Coronary artery (tissue), 2 donors: ENCODE results near the gene BNIP5.

Source experiments
- DNase-seq: peaks from one replicate; pipeline ENCODE4 v3.0.0-alpha.2; 2017; ENCODE audit warnings: low spot score
- H3K27ac ChIP-seq, 2 donors: fragments of 200-600 bp; sonication (generic); one replicate each; pipeline ENCODE4 v1.5.1; 2016 to 2019
- H3K4me3 ChIP-seq: fragments of 200-600 bp; sonication (generic); 2 replicates; pipeline ENCODE4 v1.5.1; 2016; ENCODE audit warnings: mild to moderate bottlenecking, moderate library complexity
- TF ChIP-seq, protein P1 (sequence below): fragments of 200-600 bp; sonication (generic); IDR thresholded peaks from one replicate; pipeline ENCODE4 v1.5.1; 2019; ENCODE audit warnings: antibody characterized with exemption

Gene BNIP5

DNA sequence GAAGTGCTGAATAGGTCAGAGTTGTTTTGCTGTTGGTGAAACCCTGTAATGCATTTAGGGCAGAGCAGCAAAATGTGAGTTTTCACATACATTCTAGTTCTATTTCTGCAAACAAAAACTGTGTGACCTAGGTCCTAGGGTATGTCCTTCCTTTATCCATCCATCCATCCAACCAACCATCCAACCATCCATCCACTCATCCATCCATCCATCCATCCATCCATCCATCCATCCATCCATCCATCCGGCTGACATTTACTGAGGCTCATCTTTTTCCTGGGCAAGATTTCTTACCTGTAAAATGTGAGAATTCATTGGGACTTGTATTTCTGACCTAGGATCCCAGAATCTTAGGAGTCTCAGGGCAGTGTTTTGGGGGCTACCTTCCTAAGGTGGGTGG lies 52.3 kb downstream of the BNIP5 start:
- H3K4me3 ChIP-seq: no peak overlapping the region
- H3K27ac ChIP-seq: no peak overlapping the region
- DNase-seq: no peak
- TF ChIP-seq, protein P1, sequence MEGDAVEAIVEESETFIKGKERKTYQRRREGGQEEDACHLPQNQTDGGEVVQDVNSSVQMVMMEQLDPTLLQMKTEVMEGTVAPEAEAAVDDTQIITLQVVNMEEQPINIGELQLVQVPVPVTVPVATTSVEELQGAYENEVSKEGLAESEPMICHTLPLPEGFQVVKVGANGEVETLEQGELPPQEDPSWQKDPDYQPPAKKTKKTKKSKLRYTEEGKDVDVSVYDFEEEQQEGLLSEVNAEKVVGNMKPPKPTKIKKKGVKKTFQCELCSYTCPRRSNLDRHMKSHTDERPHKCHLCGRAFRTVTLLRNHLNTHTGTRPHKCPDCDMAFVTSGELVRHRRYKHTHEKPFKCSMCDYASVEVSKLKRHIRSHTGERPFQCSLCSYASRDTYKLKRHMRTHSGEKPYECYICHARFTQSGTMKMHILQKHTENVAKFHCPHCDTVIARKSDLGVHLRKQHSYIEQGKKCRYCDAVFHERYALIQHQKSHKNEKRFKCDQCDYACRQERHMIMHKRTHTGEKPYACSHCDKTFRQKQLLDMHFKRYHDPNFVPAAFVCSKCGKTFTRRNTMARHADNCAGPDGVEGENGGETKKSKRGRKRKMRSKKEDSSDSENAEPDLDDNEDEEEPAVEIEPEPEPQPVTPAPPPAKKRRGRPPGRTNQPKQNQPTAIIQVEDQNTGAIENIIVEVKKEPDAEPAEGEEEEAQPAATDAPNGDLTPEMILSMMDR: no peak

DNA sequence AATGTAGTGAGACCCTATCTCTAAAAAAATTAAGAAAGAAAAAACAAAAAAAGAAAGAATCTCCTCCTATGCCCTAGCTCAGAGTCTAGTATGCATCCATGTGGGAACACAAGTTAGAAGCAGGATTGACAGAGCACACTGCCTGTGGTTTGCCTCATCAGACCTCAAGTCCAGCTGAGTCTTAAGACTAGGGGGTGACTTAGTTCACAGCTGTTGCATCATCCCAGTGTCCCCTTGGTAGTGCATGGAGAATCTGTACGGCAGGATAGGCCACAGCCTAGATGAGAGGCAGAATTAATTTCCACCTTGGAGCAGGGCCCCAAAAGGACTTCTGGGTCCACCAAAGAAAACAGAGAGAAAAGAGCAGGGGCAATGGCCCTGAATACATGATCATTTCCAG lies 53.1 kb downstream of the BNIP5 start:
- Histone ChIP-seq H3K4me3 (no peak overlapping the region), H3K27ac (no peak overlapping the region)
- TF ChIP-seq, protein P1: no peak
- no peak for DNase-seq

DNA sequence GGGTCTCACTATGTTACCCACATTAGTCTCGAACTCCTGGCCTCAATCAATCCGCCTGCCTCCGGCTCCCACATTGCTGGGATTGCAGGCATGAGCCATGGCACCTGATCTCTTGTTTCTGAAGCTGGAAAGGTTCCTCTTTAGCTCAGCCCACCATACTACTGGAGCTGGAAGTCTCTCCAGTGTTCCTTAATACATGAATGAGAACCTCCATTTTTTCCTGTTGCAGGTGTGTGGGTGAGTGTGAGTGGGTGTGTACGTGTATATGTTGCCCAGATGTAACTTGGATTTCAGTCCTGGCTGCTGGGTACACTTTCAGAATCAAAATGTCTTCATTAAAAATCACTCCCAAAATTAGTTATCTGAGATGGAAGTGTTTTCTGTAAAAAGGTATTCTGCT lies 55.7 kb downstream of the BNIP5 start:
- no peak overlapping the region for H3K27ac ChIP-seq
- DNase-seq: no peak
- TF ChIP-seq, protein P1: no peak
- no peak overlapping the region for H3K4me3 ChIP-seq

DNA sequence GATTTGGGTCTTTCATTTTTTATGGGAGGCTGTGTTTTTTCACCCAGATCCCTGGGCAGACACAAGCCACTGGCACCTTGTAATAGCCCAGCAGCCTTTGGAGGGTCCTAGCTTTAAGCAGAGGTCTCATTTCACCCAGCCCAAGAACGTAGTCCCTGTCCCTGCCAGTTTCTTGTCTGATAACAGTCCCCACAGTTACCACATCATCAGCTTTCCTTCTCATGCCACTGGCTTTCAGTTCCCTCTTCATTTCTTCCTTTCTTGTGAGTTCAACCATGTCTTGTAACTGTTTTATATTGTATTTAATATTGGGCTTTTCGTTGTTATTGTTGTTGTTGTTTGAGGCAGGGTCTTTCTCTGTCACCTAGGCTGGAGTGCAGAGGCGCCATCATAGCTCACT lies 56.2 kb downstream of the BNIP5 start:
- H3K4me3 ChIP-seq: no peak overlapping the region
- no peak for DNase-seq
- TF ChIP-seq, protein P1: no peak
- H3K27ac ChIP-seq: no peak overlapping the region

DNA sequence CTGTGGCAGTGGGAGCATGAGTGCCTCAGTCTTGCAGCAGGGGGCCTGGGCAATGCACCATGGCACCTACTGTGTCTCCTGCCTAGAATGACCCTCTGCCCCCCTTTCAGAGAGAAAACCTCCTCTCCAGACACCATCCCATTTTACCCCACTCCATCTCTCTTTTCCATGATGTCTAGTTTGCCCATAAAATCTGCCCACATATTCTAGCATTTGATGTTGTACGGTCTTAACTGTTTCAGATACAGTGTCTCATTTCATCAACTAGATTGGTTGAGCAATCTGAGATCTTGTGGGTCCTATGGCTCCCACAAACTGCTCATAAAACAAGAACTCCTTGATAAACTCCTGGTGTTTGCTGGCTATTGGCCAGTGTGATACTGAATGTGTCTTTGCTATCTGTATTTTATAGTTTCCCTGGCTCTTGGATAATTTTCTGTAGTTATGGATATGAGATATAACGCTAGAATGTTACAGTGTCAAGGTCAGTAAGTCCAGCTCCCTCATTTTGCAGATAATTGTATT lies 58.7 kb downstream of the BNIP5 start:
- Histone ChIP-seq H3K27ac (no peak overlapping the region), H3K4me3 (no peak overlapping the region)
- no peak for DNase-seq
- TF ChIP-seq, protein P1: no peak

DNA sequence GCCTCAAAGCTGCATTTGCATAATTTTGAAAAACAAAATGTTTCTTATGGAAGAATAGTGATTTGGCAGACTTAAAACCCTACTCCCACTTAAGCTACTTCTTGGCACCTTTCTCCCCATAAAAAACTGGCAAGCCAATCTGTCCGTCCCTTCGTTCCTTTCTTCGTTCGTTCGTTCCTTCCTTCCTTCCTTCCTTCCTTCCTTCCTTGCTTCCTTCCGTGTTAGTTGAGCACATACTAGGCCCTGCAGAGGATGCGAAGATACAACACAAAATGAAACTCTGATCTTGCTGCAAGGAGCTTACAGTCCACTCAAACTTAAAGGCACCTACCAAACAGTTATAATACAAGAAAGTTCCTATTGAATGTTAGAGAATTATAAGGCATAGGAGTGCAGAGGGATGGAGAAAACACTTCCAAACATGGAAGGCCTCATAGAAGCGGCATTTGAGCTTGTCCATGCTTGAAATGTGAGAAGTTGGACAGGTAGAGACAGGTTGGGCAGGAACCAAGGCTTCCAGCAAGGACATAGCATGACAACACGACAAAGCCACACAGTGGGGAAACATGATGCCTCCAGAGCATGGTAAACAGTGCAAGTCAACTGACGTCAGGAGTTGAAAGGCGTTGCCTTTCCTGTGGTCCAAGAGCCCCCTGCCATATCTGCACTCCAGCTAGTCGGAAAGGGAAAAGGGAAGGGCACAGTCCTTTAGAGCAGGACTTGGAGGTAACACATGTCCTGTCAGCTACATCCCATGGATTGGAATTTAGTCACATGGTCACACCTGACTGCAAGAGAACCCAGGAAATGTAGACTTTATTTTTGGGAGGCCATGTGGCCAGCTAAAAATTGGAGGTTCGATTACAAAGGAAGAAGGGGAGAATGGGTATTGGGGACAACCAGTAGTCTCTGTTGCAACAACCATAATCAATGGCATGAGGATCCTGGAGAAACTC lies 59.8 kb downstream of the BNIP5 start:
- TF ChIP-seq, protein P1: no peak
- no peak overlapping the region for H3K27ac ChIP-seq
- no peak for DNase-seq
- no peak overlapping the region for H3K4me3 ChIP-seq
